Right lobe of liver (tissue), 6 donors: ENCODE measurements around the gene MIA3. TPM values are rescaled to one million over a fixed set of nuclear protein-coding genes. Genes with fewer than 3 reads are reported as not detected.
"Not testable (repeated sequence)": the region's sequence is repeated elsewhere in the genome, so short reads cannot be mapped to it uniquely, and the experiment has no call there.

Source experiments
- ATAC-seq, 4 donors: fragments of 200-7000 bp; cut with Tn5 transposase; one replicate each; pipeline ENCODE4 v1.9.1; 2020; ENCODE audit warnings: mild to moderate bottlenecking in 4 of 4, moderate library complexity in 4 of 4
- DNase-seq, 3 donors: peaks; one replicate each; pipeline ENCODE4 v3.0.0-alpha.2; 2020
- H3K27ac ChIP-seq, 3 donors: fragments of 200-600 bp; one replicate each; pipeline ENCODE4 v1.8.0; 2022
- H3K27me3 ChIP-seq, 2 donors: fragments of 200-600 bp; one replicate each; pipeline ENCODE4 v1.8.0; 2022
- H3K36me3 ChIP-seq, 4 donors: fragments of 200-600 bp; sonication (generic) in 1 of 4; one replicate each; pipeline versions ENCODE4 v1.5.1 to v1.8.0; 2017 to 2022; ENCODE audit warnings: control low read depth in 1 of 4
- H3K4me1 ChIP-seq, 4 donors: fragments of 200-600 bp; sonication (generic) in 1 of 4; one replicate each; pipeline versions ENCODE4 v1.5.1 to v1.8.0; 2017 to 2022; ENCODE audit warnings: control low read depth in 1 of 4
- H3K4me3 ChIP-seq, 3 donors: fragments of 200-600 bp; one replicate each; pipeline ENCODE4 v1.8.0; 2022
- H3K9me3 ChIP-seq, 4 donors: fragments of 200-600 bp; sonication (generic) in 1 of 4; one replicate each; pipeline versions ENCODE4 v1.5.1 to v1.8.0; 2017 to 2022; ENCODE audit warnings: control low read depth in 1 of 4
- CTCF ChIP-seq, 4 donors: fragments of 200-600 bp in 3 of 4; fragments of 450-650 bp in 1 of 4; IDR thresholded peaks; one replicate each; pipeline versions ENCODE4 v1.5.1 to v1.8.0; 2016 to 2022; ENCODE audit warnings: antibody characterized with exemption in 4 of 4, mild to moderate bottlenecking in 2 of 4
- POLR2A ChIP-seq: fragments of 450-650 bp; IDR thresholded peaks from one replicate; pipeline ENCODE4 v1.6.1; 2017; ENCODE audit warnings: antibody characterized with exemption, mild to moderate bottlenecking
- WGBS: methylation state at CpG from one replicate; pipeline ENCODE4 v1.1.6; 2018; ENCODE audit warnings: low coverage, low lambda C conversion rate; ENCODE audit not compliant: insufficient coverage; ENCODE audit errors: missing lambda C conversion rate; 5-methylcytosine and 5-hydroxymethylcytosine counted together
- intact Hi-C, 2 donors: fragments of 100-400 bp; cut with DNase I; formaldehyde crosslinking; loops; one replicate each; pipeline versions ENCODE4 v1.11.2 to v1.14.1; 2022
- total RNA-seq, 6 experiments: library from RNA; depleted of rRNA in 2 of 6; stranded (reverse); fragments of >200 nt in 2 of 6; fragmentation: NEBNext Ultra II Directional in 3 of 6; extraction: Animal tissue kit (Norgen Biotek cat#: 25700) in 3 of 6; gene quantifications; one replicate each; pipeline versions ENCODE4 v1.1.0 to v1.2.4, GENCODE V29; 2016 to 2023
- donor health status: DM: no; HTN: yes; CAD: no.
- donor health status: DM: no; HTN: no; CAD: no.
- donor health status: DM: no; HTN: no; CAD: no.
- donor health status: DM: no; HTN: yes; CAD: no.
- donor health status: DM: no; HTN: yes; CAD: no.

Gene MIA3
- total RNA-seq, 6 experiments from 2014 or later: 40.6 to 89.6 (median 60.6) TPM

GRCh38 chr1:222606757-222607156, 11.1 kb upstream of the MIA3 start:
- Histone ChIP-seq H3K27ac (no peak overlapping the region), H3K4me1 (no peaks in the 10 kb centered on the region), H3K36me3 (no peaks in the 10 kb centered on the region), H3K27me3 (no peaks in the 10 kb centered on the region), H3K4me3 (no peak overlapping the region), H3K9me3 (no peaks in the 10 kb centered on the region)
- WGBS: no CpG with 5 or more reads among the region's 1 CpG
- intact Hi-C loops: no loop called here
- ATAC-seq (no peak), DNase-seq (no peak)
- TF ChIP-seq POLR2A (no peak), CTCF (IDR thresholded peaks at IDR 0.05) (no peak)

- intact Hi-C loops, H3K27me3 ChIP-seq, H3K4me1 ChIP-seq, H3K27ac ChIP-seq, H3K36me3 ChIP-seq, ATAC-seq, DNase-seq, H3K4me3 ChIP-seq, H3K9me3 ChIP-seq: not testable (repeated sequence)
- 33% methylated on average over 1 of the region's 1 CpG for WGBS
Measured at GRCh38 chr1:222609111-222609510, 8.8 kb upstream of the MIA3 start.

GRCh38 chr1:222610728-222611127, 7.2 kb upstream of the MIA3 start:
- peaks cover 0 to 10% (median 0%) of the 10 kb centered on the region in 4 donors for H3K4me1 ChIP-seq
- H3K36me3 ChIP-seq: no peaks in the 10 kb centered on the region
- no peak overlapping the region for H3K4me3 ChIP-seq
- intact Hi-C loops: no loop called here
- no peak overlapping the region for H3K27ac ChIP-seq
- TF ChIP-seq CTCF (IDR thresholded peaks at IDR 0.05) (no peak), POLR2A (no peak)
- 89% methylated on average over 2 of the region's 2 CpGs for WGBS
- DNase-seq (no peak), ATAC-seq (no peak)
- H3K9me3 ChIP-seq: no peaks in the 10 kb centered on the region
- H3K27me3 ChIP-seq: no peaks in the 10 kb centered on the region

- H3K4me1 ChIP-seq: peaks cover 0 to 22% (median 0%) of the 10 kb centered on the region in 4 donors
- H3K36me3 ChIP-seq: no peaks in the 10 kb centered on the region
- DNase-seq (no peak), ATAC-seq (no peak)
- intact Hi-C loops: no loop called here
- WGBS: 15% methylated on average over 1 of the region's 1 CpG
- no peaks in the 10 kb centered on the region for H3K9me3 ChIP-seq
- TF ChIP-seq POLR2A (no peak), CTCF (IDR thresholded peaks at IDR 0.05) (no peak)
- H3K4me3 ChIP-seq: no peak overlapping the region
- H3K27me3 ChIP-seq: no peaks in the 10 kb centered on the region
- no peak overlapping the region for H3K27ac ChIP-seq
Measured at GRCh38 chr1:222613627-222614026, 4.3 kb upstream of the MIA3 start.

- Histone ChIP-seq H3K36me3 (peaks cover 0 to 6% (median 0%) of the 10 kb centered on the region in 4 donors), H3K4me1 (peaks cover 0 to 39% (median 4%) of the 10 kb centered on the region in 4 donors), H3K9me3 (no peaks in the 10 kb centered on the region), H3K27me3 (no peaks in the 10 kb centered on the region), H3K4me3 (no peak overlapping the region), H3K27ac (peak overlapping the region in 2 of 3 donors; percentile 55 to 66)
- ATAC-seq: peak; percentile 28 to 45 (median 32)
- WGBS: 26% methylated on average over 5 of the region's 5 CpGs
- TF ChIP-seq CTCF (IDR thresholded peaks at IDR 0.05) (no peak), POLR2A (no peak)
- DNase-seq: no peak
- intact Hi-C loops: no loop called here
Measured at GRCh38 chr1:222616525-222616924, 1.4 kb upstream of the MIA3 start.
